ENCODE measurements around the gene CBLN1. TPM values are rescaled to one million over a fixed set of nuclear protein-coding genes. Genes with fewer than 3 reads are reported as not detected.

Gene CBLN1
- polyA plus RNA-seq, 1 donor from 2014 or later, result 7.7 TPM

DNA sequence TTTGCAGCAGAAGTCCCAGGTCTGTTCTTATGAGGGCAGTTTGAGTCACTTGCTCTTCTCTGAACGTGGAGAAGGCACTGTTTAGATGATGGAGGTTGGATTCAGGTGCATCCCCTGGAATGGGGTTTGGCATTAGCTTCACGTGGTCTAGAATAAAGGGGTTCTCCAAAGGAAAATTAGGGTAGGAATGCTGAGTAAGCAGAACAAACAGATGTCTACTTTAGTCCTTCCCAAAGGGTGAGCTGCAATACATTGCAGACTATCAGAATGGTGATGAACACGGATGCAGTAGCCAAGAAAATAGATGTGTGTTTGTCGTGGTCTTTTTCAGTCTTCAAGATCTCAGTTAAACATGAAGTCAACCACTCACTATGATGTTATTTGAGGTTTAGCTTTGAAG lies 3.3 kb upstream of the CBLN1 start:
- Histone ChIP-seq H3K27me3 (ENCODE audit: insufficient read depth, low read depth, low read length) (peaks cover 69% of the 10 kb centered on the region), H3K27ac (ENCODE audit: low read length) (no peak overlapping the region), H3F3A (ENCODE audit: insufficient read depth, low read length, poor library complexity, severe bottlenecking) (no peaks in the 10 kb centered on the region), H3K9me2 (ENCODE audit: insufficient read depth, low read length) (no peaks in the 10 kb centered on the region), H3K9me3 (ENCODE audit: low read length) (no peaks in the 10 kb centered on the region), H3K79me2 (replicated peaks; ENCODE audit: insufficient read depth, low read length) (no peaks in the 10 kb centered on the region), H3K9ac (ENCODE audit: low read length) (no peak overlapping the region), H4K20me1 (ENCODE audit: insufficient read depth) (no peaks in the 10 kb centered on the region), H2AFZ (ENCODE audit: low read depth, low read length) (no peak overlapping the region), H3K4me3 (ENCODE audit: low read length) (no peak overlapping the region), H3K36me3 (ENCODE audit: insufficient read depth, low read length) (no peaks in the 10 kb centered on the region), H3K4me2 (ENCODE audit: low read length) (no peak overlapping the region)
- TF ChIP-seq POLR2AphosphoS5 (IDR thresholded peaks at IDR 0.05), result no peak
- TF ChIP-seq, protein P1, sequence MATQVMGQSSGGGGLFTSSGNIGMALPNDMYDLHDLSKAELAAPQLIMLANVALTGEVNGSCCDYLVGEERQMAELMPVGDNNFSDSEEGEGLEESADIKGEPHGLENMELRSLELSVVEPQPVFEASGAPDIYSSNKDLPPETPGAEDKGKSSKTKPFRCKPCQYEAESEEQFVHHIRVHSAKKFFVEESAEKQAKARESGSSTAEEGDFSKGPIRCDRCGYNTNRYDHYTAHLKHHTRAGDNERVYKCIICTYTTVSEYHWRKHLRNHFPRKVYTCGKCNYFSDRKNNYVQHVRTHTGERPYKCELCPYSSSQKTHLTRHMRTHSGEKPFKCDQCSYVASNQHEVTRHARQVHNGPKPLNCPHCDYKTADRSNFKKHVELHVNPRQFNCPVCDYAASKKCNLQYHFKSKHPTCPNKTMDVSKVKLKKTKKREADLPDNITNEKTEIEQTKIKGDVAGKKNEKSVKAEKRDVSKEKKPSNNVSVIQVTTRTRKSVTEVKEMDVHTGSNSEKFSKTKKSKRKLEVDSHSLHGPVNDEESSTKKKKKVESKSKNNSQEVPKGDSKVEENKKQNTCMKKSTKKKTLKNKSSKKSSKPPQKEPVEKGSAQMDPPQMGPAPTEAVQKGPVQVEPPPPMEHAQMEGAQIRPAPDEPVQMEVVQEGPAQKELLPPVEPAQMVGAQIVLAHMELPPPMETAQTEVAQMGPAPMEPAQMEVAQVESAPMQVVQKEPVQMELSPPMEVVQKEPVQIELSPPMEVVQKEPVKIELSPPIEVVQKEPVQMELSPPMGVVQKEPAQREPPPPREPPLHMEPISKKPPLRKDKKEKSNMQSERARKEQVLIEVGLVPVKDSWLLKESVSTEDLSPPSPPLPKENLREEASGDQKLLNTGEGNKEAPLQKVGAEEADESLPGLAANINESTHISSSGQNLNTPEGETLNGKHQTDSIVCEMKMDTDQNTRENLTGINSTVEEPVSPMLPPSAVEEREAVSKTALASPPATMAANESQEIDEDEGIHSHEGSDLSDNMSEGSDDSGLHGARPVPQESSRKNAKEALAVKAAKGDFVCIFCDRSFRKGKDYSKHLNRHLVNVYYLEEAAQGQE (IDR thresholded peaks at IDR 0.05; ENCODE audit: borderline replicate concordance), result no peak
- TF ChIP-seq, protein P2, sequence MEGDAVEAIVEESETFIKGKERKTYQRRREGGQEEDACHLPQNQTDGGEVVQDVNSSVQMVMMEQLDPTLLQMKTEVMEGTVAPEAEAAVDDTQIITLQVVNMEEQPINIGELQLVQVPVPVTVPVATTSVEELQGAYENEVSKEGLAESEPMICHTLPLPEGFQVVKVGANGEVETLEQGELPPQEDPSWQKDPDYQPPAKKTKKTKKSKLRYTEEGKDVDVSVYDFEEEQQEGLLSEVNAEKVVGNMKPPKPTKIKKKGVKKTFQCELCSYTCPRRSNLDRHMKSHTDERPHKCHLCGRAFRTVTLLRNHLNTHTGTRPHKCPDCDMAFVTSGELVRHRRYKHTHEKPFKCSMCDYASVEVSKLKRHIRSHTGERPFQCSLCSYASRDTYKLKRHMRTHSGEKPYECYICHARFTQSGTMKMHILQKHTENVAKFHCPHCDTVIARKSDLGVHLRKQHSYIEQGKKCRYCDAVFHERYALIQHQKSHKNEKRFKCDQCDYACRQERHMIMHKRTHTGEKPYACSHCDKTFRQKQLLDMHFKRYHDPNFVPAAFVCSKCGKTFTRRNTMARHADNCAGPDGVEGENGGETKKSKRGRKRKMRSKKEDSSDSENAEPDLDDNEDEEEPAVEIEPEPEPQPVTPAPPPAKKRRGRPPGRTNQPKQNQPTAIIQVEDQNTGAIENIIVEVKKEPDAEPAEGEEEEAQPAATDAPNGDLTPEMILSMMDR (IDR thresholded peaks at IDR 0.05; ENCODE audit: poor library complexity, severe bottlenecking), result no peak
- TF ChIP-seq TAF1 (IDR thresholded peaks at IDR 0.05; ENCODE audit: low read depth), result no peak
- TF ChIP-seq MXI1 (conservative IDR thresholded peaks at IDR 0.05; ENCODE audit: poor library complexity, severe bottlenecking), result no peak
- no peak for TF ChIP-seq RAD21 (conservative IDR thresholded peaks at IDR 0.05)
- no peak for TF ChIP-seq EP300 (conservative IDR thresholded peaks at IDR 0.05; ENCODE audit: poor library complexity, severe bottlenecking)
- TF ChIP-seq SMC3 (conservative IDR thresholded peaks at IDR 0.05; ENCODE audit: poor library complexity), result no peak
- no peak for TF ChIP-seq EZH2 (IDR thresholded peaks at IDR 0.05; ENCODE audit: borderline replicate concordance, insufficient read depth, low read length, poor library complexity, severe bottlenecking)

DNA sequence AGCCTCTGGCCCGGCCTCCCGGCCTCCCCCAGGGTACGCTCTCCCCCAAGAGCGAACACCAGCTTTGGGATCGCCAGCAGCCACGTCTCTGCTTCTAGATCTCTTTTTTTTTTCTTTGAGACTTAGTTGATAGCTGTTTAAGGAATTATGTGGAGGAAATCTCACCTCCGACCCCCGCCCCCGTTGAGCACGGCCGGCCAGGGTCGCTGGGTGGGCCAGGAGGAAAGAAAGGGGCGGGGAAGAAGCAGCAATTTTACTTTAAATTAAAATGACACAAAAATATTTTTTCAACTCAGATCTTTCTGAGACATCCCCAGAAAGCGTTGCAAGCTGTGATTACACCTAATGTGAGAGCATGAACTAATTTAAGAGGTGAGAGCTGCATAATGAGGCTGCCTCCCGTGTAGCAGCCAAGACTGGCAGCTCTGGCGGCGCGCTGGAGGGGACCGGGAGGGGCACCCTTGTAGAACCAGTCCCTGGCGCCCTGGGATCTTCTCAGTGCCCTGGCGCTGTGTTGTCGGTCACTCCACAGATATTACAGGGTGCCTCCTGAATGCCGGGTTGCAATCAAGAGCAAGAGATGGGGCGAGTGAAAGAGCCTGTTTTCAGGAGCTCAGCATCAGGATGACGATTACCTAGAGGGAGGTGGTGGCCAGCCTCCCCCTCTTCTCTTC lies 1.9 kb upstream of the CBLN1 start:
- peaks cover 83% of the 10 kb centered on the region for H3K27me3 ChIP-seq (ENCODE audit: insufficient read depth, low read depth, low read length)
- no peaks in the 10 kb centered on the region for H3K9me3 ChIP-seq (ENCODE audit: low read length)
- H3K4me2 ChIP-seq (ENCODE audit: low read length), result peak overlapping the region; percentile 97
- TF ChIP-seq EZH2 (IDR thresholded peaks at IDR 0.05; ENCODE audit: borderline replicate concordance, insufficient read depth, low read length, poor library complexity, severe bottlenecking), result no peak
- TF ChIP-seq, protein P1 (IDR thresholded peaks at IDR 0.05; ENCODE audit: borderline replicate concordance), result no peak
- no peak for TF ChIP-seq MXI1 (conservative IDR thresholded peaks at IDR 0.05; ENCODE audit: poor library complexity, severe bottlenecking)
- no peak for TF ChIP-seq SMC3 (conservative IDR thresholded peaks at IDR 0.05; ENCODE audit: poor library complexity)
- no peak for TF ChIP-seq EP300 (conservative IDR thresholded peaks at IDR 0.05; ENCODE audit: poor library complexity, severe bottlenecking)
- no peak for TF ChIP-seq TAF1 (IDR thresholded peaks at IDR 0.05; ENCODE audit: low read depth)
- TF ChIP-seq POLR2AphosphoS5 (IDR thresholded peaks at IDR 0.05), result no peak
- TF ChIP-seq, protein P2 (IDR thresholded peaks at IDR 0.05; ENCODE audit: poor library complexity, severe bottlenecking), result no peak
- TF ChIP-seq RAD21 (conservative IDR thresholded peaks at IDR 0.05), result no peak
- no peak overlapping the region for H2AFZ ChIP-seq (ENCODE audit: low read depth, low read length)
- no peaks in the 10 kb centered on the region for H3K36me3 ChIP-seq (ENCODE audit: insufficient read depth, low read length)
- no peak overlapping the region for H3K27ac ChIP-seq (ENCODE audit: low read length)
- H3K79me2 ChIP-seq (replicated peaks; ENCODE audit: insufficient read depth, low read length), result no peaks in the 10 kb centered on the region
- H4K20me1 ChIP-seq (ENCODE audit: insufficient read depth), result no peaks in the 10 kb centered on the region
- peak overlapping the region; percentile 21 for H3K9ac ChIP-seq (ENCODE audit: low read length)
- peak overlapping the region; percentile 87 for H3K4me3 ChIP-seq (ENCODE audit: low read length)
- no peaks in the 10 kb centered on the region for H3K9me2 ChIP-seq (ENCODE audit: insufficient read depth, low read length)
- no peaks in the 10 kb centered on the region for H3F3A ChIP-seq (ENCODE audit: insufficient read depth, low read length, poor library complexity, severe bottlenecking)

Data from neural cell (in vitro differentiated cells).